SK-N-SH (cell line): Measurements from ENCODE around the gene SSTR5. TPM values are rescaled to one million over a fixed set of nuclear protein-coding genes. Genes with fewer than 3 reads are reported as not detected.

Experiments used
- CTCF ChIA-PET: fragments of 300-600, 350-600 bp; formaldehyde crosslinking; extraction: SDS; loops from one replicate; lab custom pipeline; 2021; lab: Yijun Ruan, JAX
- POLR2A ChIA-PET: fragments of 350-600 bp; sonication (Branson Sonifier 250); formaldehyde crosslinking; extraction: SDS; loops from one replicate; lab custom pipeline; 2020; ENCODE audit warnings: antibody characterized with exemption, inconsistent platforms; lab: Yijun Ruan, JAX
- DNase-seq: peaks from one replicate; pipeline ENCODE4 v3.0.0; 2012
- H2AFZ ChIP-seq: fragments of 200-600 bp; sonication (generic); 2 replicates; pipeline ENCODE4 v1.8.1; 2016; ENCODE audit warnings: antibody characterized with exemption, mild to moderate bottlenecking, low read depth
- H3F3A ChIP-seq: fragments of 200-600 bp; sonication (generic); replicated peaks from 2 replicates; pipeline ENCODE3; 2016; ENCODE audit warnings: antibody characterized with exemption, mild to moderate bottlenecking; ENCODE audit not compliant: insufficient read depth
- H3K27ac ChIP-seq, 2 experiments: fragments of 200-500 bp in 1 of 2; fragments of 200-600 bp in 1 of 2; sonication (Bioruptor generic) in 1 of 2; sonication (generic), shearing (Covaris generic) in 1 of 2; 2 replicates each; pipeline versions ENCODE4 v1.5.1 to v1.6.1; 2014 to 2016; ENCODE audit warnings: low read depth in 2 of 2, inconsistent platforms in 1 of 2, low read length in 1 of 2, mild to moderate bottlenecking in 1 of 2, mixed read lengths in 1 of 2
- H3K27me3 ChIP-seq: fragments of 200-600 bp; sonication (generic), shearing (Covaris generic); 2 replicates; pipeline ENCODE4 v1.6.1; 2016; ENCODE audit warnings: mixed run types; ENCODE audit not compliant: insufficient read depth
- H3K36me3 ChIP-seq, 2 experiments: fragments of 200-500 bp in 1 of 2; fragments of 200-600 bp in 1 of 2; sonication (Bioruptor generic) in 1 of 2; sonication (generic) in 1 of 2; replicated peaks in 1 of 2; 2 replicates each; pipeline versions ENCODE3 to v1.5.1; 2014 to 2016; ENCODE audit warnings: low read length in 1 of 2, mild to moderate bottlenecking in 1 of 2; ENCODE audit not compliant: insufficient read depth in 2 of 2, control insufficient read depth in 1 of 2
- H3K4me1 ChIP-seq, 2 experiments: fragments of 200-500 bp in 1 of 2; fragments of 200-600 bp in 1 of 2; sonication (Bioruptor generic) in 1 of 2; sonication (generic), shearing (Covaris generic) in 1 of 2; 2 replicates each; pipeline versions ENCODE4 v1.5.1 to v1.6.1; 2014 to 2016; ENCODE audit warnings: low read depth in 1 of 2, low read length in 1 of 2, mixed run types in 1 of 2; ENCODE audit not compliant: insufficient read depth in 2 of 2, control insufficient read depth in 1 of 2
- H3K4me2 ChIP-seq: fragments of 200-600 bp; sonication (generic), shearing (Covaris generic); 2 replicates; pipeline ENCODE4 v1.6.1; 2017; ENCODE audit warnings: mixed run types
- H3K4me3 ChIP-seq, 2 experiments: fragments of 200-500 bp in 1 of 2; fragments of 200-600 bp in 1 of 2; sonication (Bioruptor generic) in 1 of 2; sonication (generic), shearing (Covaris generic) in 1 of 2; 2 replicates each; pipeline versions ENCODE4 v1.5.1 to v1.8.1; 2014 to 2016; ENCODE audit warnings: low read depth in 2 of 2, inconsistent platforms in 1 of 2, low read length in 1 of 2, mild to moderate bottlenecking in 1 of 2, mixed read lengths in 1 of 2, moderate library complexity in 1 of 2
- H3K79me2 ChIP-seq: fragments of 200-600 bp; sonication (generic); 2 replicates; pipeline ENCODE4 v1.8.1; 2017; ENCODE audit warnings: mild to moderate bottlenecking; ENCODE audit not compliant: insufficient read depth
- H3K9ac ChIP-seq: fragments of 200-600 bp; sonication (generic); 2 replicates; pipeline ENCODE4 v1.6.1; 2017; ENCODE audit warnings: mixed run types
- H3K9me2 ChIP-seq: fragments of 200-600 bp; sonication (generic); 2 replicates; pipeline ENCODE4 v1.6.1; 2017; ENCODE audit warnings: mixed run types
- H3K9me3 ChIP-seq: fragments of 200-600 bp; sonication (generic); 2 replicates; pipeline ENCODE4 v1.6.1; 2017; ENCODE audit warnings: mixed run types, mild to moderate bottlenecking, moderate library complexity
- H4K20me1 ChIP-seq: fragments of 200-600 bp; sonication (generic); 2 replicates; pipeline ENCODE4 v1.6.1; 2017; ENCODE audit warnings: mild to moderate bottlenecking, mixed run types; ENCODE audit not compliant: insufficient read depth
- CHD2 ChIP-seq: fragments of 150-350 bp; IDR thresholded peaks from 2 replicates; pipeline ENCODE4 v1.6.1; 2018; ENCODE audit warnings: low read length; ENCODE audit not compliant: partially characterized antibody
- ELF1 ChIP-seq: IDR thresholded peaks from 2 replicates; pipeline ENCODE4 v1.4.0; 2012
- EP300 ChIP-seq, 2 experiments: IDR thresholded peaks; 2 replicates each; pipeline versions ENCODE4 v1.4.0 to v1.6.1; 2012; ENCODE audit warnings: borderline replicate concordance in 1 of 2, low read depth in 1 of 2, low read length in 1 of 2
- FOSL2 ChIP-seq: IDR thresholded peaks from 2 replicates; pipeline ENCODE4 v1.4.0; 2012; ENCODE audit warnings: low read depth, mild to moderate bottlenecking, moderate library complexity, borderline replicate concordance
- FOXJ3 ChIP-seq: sonication (generic); formaldehyde crosslinking; IDR thresholded peaks from 2 replicates; pipeline ENCODE4 v1.5.1; 2020; ENCODE audit warnings: mild to moderate bottlenecking, missing genetic modification reagents
- GABPA ChIP-seq: IDR thresholded peaks from 2 replicates; pipeline ENCODE4 v1.4.0; 2012; ENCODE audit warnings: low read depth, mild to moderate bottlenecking
- NFIC ChIP-seq: IDR thresholded peaks from 2 replicates; pipeline ENCODE4 v1.4.0; 2012; ENCODE audit warnings: borderline replicate concordance
- RCOR1 ChIP-seq: fragments of 150-350 bp; IDR thresholded peaks from 2 replicates; pipeline ENCODE4 v1.6.1; 2017; ENCODE audit warnings: antibody characterized with exemption, low read length
- SIN3A ChIP-seq: IDR thresholded peaks from 2 replicates; pipeline ENCODE4 v1.6.1; 2012; ENCODE audit warnings: low read depth, mild to moderate bottlenecking, low read length, moderate library complexity, borderline replicate concordance
- TAF1 ChIP-seq: IDR thresholded peaks from 2 replicates; pipeline ENCODE4 v1.6.1; 2012; ENCODE audit warnings: low read depth, mild to moderate bottlenecking, low read length, moderate library complexity, borderline replicate concordance
- TEAD4 ChIP-seq: IDR thresholded peaks from 2 replicates; pipeline ENCODE4 v1.4.0; 2012; ENCODE audit warnings: mild to moderate bottlenecking, borderline replicate concordance; ENCODE audit not compliant: insufficient read depth
- USF1 ChIP-seq: IDR thresholded peaks from 2 replicates; pipeline ENCODE4 v1.4.0; 2012; ENCODE audit warnings: low read depth, borderline replicate concordance
- WGBS: methylation state at CpG from one replicate; pipeline ENCODE4 v1.1.6; 2017; ENCODE audit warnings: low lambda C conversion rate; 5-methylcytosine and 5-hydroxymethylcytosine counted together
- polyA plus RNA-seq, 3 experiments: library from polyadenylated mRNA; depleted of rRNA; stranded (reverse); fragments of >200 nt; gene quantifications; 2 replicates each; pipeline ENCODE4 v1.2.3, GENCODE V29; 2012
- TF ChIP-seq, protein P1 (sequence below): IDR thresholded peaks from 2 replicates; pipeline ENCODE4 v1.4.0; 2012; ENCODE audit warnings: low read depth
- TF ChIP-seq, protein P2 (sequence below): fragments of 150-350 bp; IDR thresholded peaks from 2 replicates; pipeline ENCODE4 v1.6.1; 2017; ENCODE audit warnings: antibody characterized with exemption, low read length, low read depth, borderline replicate concordance

Gene SSTR5
- polyA plus RNA-seq, 1 of the 3 experiments (the other 2 are of a cell fraction): not detected

DNA sequence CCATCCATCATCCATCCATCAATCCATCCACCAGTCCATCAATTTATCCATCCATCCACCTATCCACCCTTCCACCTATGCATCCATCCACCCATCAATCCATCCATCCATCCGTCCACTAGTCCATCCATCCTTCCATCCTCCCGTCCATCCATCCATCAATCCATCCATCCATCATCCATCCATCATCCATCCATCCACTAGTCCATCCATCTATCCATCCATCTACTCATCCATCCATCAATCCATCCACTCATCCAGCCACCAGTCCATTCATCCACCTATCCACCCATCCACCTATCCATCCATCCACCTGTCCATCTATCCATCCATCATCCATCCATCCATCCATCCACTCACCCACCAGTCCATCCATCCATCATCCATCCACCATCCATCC is 39.9 kb upstream of the SSTR5 start:
- 44% methylated on average over 2 of the region's 2 CpGs for WGBS
- Histone ChIP-seq H3K27ac (no peak overlapping the region), H3K4me2 (no peak overlapping the region), H4K20me1 (no peaks in the 10 kb centered on the region), H3K4me3 (no peak overlapping the region), H3K27me3 (peaks cover 66% of the 10 kb centered on the region), H3K9ac (no peak overlapping the region), H3K79me2 (no peaks in the 10 kb centered on the region), H2AFZ (no peak overlapping the region), H3F3A (no peaks in the 10 kb centered on the region), H3K9me2 (no peaks in the 10 kb centered on the region), H3K9me3 (no peaks in the 10 kb centered on the region), H3K36me3 (no peaks in the 10 kb centered on the region), H3K4me1 (no peaks in the 10 kb centered on the region)
- ChIA-PET POLR2A (no interaction called here), CTCF (no interaction called here)
- DNase-seq: no peak
- TF ChIP-seq, protein P1, sequence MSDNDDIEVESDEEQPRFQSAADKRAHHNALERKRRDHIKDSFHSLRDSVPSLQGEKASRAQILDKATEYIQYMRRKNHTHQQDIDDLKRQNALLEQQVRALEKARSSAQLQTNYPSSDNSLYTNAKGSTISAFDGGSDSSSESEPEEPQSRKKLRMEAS: no peak

GRCh38 chr16:1033128-1033679 is 39.3 kb upstream of the SSTR5 start:
- DNase-seq: no peak
- Histone ChIP-seq H2AFZ (no peak overlapping the region), H3K9me2 (no peaks in the 10 kb centered on the region), H3K9ac (no peak overlapping the region), H3K36me3 (no peaks in the 10 kb centered on the region), H3K79me2 (no peaks in the 10 kb centered on the region), H3K4me1 (no peaks in the 10 kb centered on the region), H3K27ac (no peak overlapping the region), H3K27me3 (peaks cover 66% of the 10 kb centered on the region), H3K4me3 (no peak overlapping the region), H3K4me2 (no peak overlapping the region), H3K9me3 (no peaks in the 10 kb centered on the region), H3F3A (no peaks in the 10 kb centered on the region), H4K20me1 (no peaks in the 10 kb centered on the region)
- ChIA-PET CTCF (no interaction called here), POLR2A (no interaction called here)
- 71% methylated on average over 3 of the region's 3 CpGs for WGBS
- no peak for TF ChIP-seq TAF1
- TF ChIP-seq, protein P2, sequence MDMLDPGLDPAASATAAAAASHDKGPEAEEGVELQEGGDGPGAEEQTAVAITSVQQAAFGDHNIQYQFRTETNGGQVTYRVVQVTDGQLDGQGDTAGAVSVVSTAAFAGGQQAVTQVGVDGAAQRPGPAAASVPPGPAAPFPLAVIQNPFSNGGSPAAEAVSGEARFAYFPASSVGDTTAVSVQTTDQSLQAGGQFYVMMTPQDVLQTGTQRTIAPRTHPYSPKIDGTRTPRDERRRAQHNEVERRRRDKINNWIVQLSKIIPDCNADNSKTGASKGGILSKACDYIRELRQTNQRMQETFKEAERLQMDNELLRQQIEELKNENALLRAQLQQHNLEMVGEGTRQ: no peak
- TF ChIP-seq SIN3A: no peak
- no peak for TF ChIP-seq NFIC
- no peak for TF ChIP-seq CHD2
- TF ChIP-seq FOSL2: no peak
- TF ChIP-seq TEAD4: no peak
- TF ChIP-seq EP300 (IDR thresholded peaks at IDR 0.05; ENCODE audit: borderline replicate concordance in 1 of 2, low read depth in 1 of 2, low read length in 1 of 2): no peak
- TF ChIP-seq USF1: no peak
- no peak for TF ChIP-seq GABPA
- TF ChIP-seq RCOR1: no peak
- TF ChIP-seq ELF1: no peak
- no peak for TF ChIP-seq FOXJ3 (CRISPR knock-in tag)
